ENCODE data around the gene CLEC10A.

DNA sequence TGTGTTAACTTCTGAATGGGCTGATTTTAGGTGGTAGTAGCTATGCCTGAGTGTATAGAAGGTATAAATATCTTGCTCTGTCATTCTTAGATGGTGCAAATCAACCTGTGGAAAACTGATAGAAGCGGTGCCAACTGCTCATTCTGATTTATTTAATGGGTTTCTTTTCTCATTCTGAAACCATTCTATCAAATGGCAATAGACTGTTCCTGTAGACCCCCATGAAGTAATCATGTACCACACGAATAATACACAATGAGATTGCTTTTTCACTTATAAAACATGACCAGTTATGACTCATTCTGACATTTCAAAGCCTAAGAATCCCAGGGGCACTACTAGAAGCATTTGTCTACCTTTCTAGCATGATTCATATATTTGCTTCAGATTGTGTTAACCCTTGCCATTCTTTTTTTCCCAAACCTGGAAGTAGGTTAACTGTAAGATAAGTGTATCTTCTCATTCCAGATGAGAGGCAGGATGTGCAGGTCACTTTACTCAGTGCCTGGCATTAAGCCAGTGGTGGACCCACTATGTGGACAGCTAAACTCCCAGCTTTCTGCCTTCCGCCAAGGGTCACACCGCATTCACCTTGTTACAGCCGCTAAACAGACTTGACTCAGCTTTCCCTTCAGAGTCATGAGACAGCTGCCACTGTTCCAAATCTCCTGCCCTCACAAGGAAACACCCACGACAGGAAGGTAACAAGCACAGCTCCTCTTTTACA lies 19.7 kb downstream of the CLEC10A start:
- TF ChIP-seq, protein P1, sequence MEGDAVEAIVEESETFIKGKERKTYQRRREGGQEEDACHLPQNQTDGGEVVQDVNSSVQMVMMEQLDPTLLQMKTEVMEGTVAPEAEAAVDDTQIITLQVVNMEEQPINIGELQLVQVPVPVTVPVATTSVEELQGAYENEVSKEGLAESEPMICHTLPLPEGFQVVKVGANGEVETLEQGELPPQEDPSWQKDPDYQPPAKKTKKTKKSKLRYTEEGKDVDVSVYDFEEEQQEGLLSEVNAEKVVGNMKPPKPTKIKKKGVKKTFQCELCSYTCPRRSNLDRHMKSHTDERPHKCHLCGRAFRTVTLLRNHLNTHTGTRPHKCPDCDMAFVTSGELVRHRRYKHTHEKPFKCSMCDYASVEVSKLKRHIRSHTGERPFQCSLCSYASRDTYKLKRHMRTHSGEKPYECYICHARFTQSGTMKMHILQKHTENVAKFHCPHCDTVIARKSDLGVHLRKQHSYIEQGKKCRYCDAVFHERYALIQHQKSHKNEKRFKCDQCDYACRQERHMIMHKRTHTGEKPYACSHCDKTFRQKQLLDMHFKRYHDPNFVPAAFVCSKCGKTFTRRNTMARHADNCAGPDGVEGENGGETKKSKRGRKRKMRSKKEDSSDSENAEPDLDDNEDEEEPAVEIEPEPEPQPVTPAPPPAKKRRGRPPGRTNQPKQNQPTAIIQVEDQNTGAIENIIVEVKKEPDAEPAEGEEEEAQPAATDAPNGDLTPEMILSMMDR (IDR thresholded peaks at IDR 0.05), result no peak
- no peak for TF ChIP-seq POLR2A (IDR thresholded peaks at IDR 0.05)
